Epithelial cell of esophagus (primary cell): Measurements from ENCODE around the gene OR4D5.
A peak's percentile ranks its signal among the peaks of the same experiment; 100 is the strongest.

ENCODE experiments used
- DNase-seq: peaks from one replicate; pipeline ENCODE4 v3.0.0; 2010; ENCODE audit warnings: low read depth
- H3K4me3 ChIP-seq: 2 replicates; pipeline ENCODE4 v1.5.1; 2011; ENCODE audit warnings: mild to moderate bottlenecking, low read length, control low read depth
- TF ChIP-seq, protein P1 (sequence below): IDR thresholded peaks from 2 replicates; pipeline ENCODE4 v1.5.1; 2011; ENCODE audit warnings: low read depth, mild to moderate bottlenecking, low read length, control low read depth, inconsistent platforms; ENCODE audit not compliant: insufficient read depth; ENCODE audit errors: missing control alignments

OR4D5 gene

DNA sequence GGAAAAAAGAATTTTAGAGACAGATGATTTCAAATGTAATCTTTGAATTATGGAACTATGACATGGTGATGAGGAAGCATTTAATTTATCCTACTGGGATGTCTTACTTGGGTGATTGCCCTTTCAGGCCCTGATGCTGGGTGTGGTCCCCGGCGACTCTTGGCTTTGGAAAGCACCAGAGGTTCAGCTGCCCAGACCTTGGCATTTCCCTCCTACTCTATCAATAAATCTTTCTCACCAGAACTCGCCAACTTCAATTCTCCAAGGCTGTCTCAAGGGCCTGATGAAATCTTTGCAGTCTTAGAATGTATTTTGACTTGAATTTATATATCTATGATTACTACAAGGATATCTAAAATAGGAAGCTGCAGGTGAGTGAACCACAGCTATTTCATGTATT lies 18.5 kb upstream of the OR4D5 start:
- TF ChIP-seq, protein P1, sequence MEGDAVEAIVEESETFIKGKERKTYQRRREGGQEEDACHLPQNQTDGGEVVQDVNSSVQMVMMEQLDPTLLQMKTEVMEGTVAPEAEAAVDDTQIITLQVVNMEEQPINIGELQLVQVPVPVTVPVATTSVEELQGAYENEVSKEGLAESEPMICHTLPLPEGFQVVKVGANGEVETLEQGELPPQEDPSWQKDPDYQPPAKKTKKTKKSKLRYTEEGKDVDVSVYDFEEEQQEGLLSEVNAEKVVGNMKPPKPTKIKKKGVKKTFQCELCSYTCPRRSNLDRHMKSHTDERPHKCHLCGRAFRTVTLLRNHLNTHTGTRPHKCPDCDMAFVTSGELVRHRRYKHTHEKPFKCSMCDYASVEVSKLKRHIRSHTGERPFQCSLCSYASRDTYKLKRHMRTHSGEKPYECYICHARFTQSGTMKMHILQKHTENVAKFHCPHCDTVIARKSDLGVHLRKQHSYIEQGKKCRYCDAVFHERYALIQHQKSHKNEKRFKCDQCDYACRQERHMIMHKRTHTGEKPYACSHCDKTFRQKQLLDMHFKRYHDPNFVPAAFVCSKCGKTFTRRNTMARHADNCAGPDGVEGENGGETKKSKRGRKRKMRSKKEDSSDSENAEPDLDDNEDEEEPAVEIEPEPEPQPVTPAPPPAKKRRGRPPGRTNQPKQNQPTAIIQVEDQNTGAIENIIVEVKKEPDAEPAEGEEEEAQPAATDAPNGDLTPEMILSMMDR, result no peak
- DNase-seq, result no peak
- no peak overlapping the region for H3K4me3 ChIP-seq

DNA sequence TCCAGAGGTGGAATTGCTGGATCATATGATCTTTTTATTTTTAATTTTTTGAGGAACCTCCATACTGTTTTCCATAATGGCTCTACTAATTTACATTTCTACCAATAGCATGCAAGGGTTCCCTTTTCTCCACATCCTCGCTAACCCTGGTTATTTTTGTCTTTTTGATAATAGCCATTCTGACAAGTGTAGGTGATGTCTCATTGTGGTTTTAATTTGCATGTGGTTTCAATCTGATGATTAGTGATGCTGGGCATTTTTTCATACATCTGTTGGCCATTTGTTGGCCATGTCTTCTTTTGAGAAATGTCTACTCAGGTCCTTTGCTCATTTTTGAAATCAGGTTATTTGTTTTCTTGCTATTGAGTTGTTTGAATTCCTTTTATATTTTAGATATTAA lies 15.4 kb upstream of the OR4D5 start:
- DNase-seq, result peak; percentile 2
- TF ChIP-seq, protein P1, result no peak
- H3K4me3 ChIP-seq, result no peak overlapping the region

DNA sequence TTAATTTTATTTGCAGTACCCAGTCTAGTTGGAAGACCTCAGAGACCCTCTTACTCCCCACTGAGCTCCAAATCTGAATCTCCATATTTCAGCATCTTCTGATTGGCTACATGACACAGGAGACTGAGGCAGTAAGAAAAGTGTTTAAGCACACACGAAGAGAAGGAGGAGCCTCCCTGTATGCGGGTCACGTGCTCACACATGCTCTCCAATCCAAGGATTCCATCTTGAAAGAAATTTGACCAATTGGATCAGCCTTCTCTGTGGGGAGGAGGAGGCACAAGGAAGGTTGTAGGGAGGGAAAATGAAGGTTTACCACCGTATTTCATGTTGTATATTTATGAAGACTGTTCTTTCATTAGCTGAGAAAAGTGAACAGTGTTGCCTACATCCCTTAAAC lies 3.0 kb downstream of the OR4D5 start:
- TF ChIP-seq, protein P1, result no peak
- no peak for DNase-seq
- H3K4me3 ChIP-seq, result no peak overlapping the region

DNA sequence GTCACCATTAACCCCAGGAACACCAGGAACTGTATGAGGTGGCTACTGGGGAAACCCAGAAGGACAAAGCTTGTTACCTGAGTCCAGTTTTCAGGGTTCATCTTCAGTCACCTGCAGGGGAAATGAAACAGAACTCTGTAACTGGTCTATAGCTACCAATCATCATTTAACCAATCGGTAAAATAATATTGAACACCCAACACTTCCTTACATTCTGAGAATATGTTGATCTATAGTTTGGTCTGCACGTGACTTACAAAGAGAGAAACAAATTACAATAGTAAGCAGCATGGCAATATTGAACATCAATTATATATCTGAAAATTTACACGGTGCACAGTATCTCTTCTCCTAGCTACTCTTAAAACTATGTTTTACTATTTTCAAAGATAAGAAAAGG lies 4.3 kb downstream of the OR4D5 start, which contains the start of gene OR6T1:
OR6T1 (minus strand) TSS at position 101 of the 400 bp plus-strand sequence; CDS start at position 101, 0 bp downstream.
- no peak for DNase-seq
- H3K4me3 ChIP-seq, result no peak within 1 kb of the TSS
- TF ChIP-seq, protein P1, result no peak

DNA sequence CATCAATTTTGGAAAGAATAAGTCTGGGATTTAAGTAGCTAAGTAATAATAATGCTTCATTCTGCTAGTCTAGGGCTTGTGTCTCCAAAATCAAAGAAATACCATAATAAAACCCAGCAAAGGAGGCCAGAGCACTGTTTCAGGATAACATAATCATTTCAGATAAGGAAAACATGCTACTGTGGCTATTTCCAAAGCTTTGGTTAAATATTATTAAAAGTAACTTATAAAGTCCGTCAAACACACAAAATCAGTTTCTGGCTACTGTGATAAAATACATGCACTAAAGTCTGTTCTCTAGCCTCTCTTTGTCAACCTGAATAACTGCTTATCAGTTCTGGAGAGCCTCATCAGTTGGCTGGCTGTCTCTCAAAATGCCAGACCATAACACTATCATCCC lies 5.7 kb downstream of the OR4D5 start:
- DNase-seq, result no peak
- TF ChIP-seq, protein P1, result no peak
- H3K4me3 ChIP-seq, result no peak overlapping the region

DNA sequence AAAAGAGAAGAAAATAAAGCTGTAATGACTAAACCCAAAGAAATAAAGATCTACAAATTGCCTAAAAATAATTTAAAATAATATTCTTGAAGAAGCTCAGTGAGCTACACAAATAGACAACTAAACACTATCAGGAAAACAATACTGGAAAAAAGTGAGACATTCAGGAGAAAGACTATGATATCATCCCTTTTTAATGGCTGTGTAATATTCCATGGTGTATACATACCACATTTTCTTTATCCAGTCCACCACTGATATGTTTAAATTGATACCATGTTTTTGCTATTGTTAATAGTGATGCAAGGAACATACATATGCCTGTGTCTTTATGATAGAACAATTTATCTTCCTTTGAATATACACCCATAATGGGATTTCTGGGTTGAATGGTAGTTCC lies 17.3 kb downstream of the OR4D5 start:
- no peak for DNase-seq
- TF ChIP-seq, protein P1, result no peak
- H3K4me3 ChIP-seq, result no peak overlapping the region

DNA sequence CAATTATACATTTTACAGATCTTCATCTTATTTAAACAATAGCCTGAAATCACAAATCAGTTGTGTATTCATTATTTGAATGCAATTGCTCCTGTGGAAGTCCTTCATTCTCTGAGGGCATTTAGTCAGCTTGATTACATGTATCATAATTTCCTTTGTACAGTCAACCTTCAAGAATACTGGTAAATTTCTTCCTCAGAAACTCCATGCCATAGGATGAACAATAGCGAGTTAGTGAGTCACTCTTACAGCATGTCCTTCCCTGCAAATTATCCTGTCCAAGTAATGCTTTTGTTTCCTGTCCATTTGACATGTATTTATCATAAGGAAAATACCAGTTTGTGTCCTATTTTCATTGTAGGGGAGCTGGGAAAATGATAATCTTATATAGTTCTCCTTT lies 34.4 kb downstream of the OR4D5 start:
- TF ChIP-seq, protein P1, result no peak
- no peak overlapping the region for H3K4me3 ChIP-seq
- peak; percentile 96 for DNase-seq
